Hepatocyte (in vitro differentiated cells): ENCODE data around the gene COQ4. TPM values are rescaled to one million over a fixed set of nuclear protein-coding genes. Genes with fewer than 3 reads are reported as not detected.

Experiments used
- DNase-seq: peaks from one replicate; pipeline ENCODE4 v3.0.0-alpha.2; 2016; ENCODE audit warnings: low spot score
- H2AFZ ChIP-seq: fragments of 200-600 bp; sonication (generic); 2 replicates; pipeline ENCODE4 v1.6.0; 2016; ENCODE audit warnings: antibody characterized with exemption, mild to moderate bottlenecking
- H3K27ac ChIP-seq: fragments of 200-600 bp; sonication (generic); 2 replicates; pipeline ENCODE4 v1.5.1; 2016; ENCODE audit warnings: mild to moderate bottlenecking
- H3K27me3 ChIP-seq: fragments of 200-600 bp; sonication (generic); 2 replicates; pipeline ENCODE4 v1.6.1; 2016
- H3K36me3 ChIP-seq: fragments of 200-600 bp; sonication (generic); replicated peaks from 2 replicates; pipeline ENCODE4 v1.5.1; 2016; ENCODE audit warnings: low read depth; ENCODE audit not compliant: insufficient read depth
- H3K4me1 ChIP-seq: fragments of 200-600 bp; sonication (generic); 2 replicates; pipeline ENCODE4 v1.5.1; 2016; ENCODE audit warnings: mild to moderate bottlenecking, moderate library complexity; ENCODE audit not compliant: insufficient read depth
- H3K4me2 ChIP-seq: fragments of 200-600 bp; sonication (generic); 2 replicates; pipeline ENCODE4 v1.6.0; 2016
- H3K4me3 ChIP-seq: fragments of 200-600 bp; sonication (generic); 2 replicates; pipeline ENCODE4 v1.5.1; 2016; ENCODE audit warnings: mild to moderate bottlenecking
- H3K79me2 ChIP-seq: fragments of 200-600 bp; sonication (generic); 2 replicates; pipeline ENCODE4 v1.6.0; 2017; ENCODE audit warnings: mild to moderate bottlenecking
- H3K9me2 ChIP-seq: fragments of 200-600 bp; sonication (generic); replicated peaks from 2 replicates; pipeline ENCODE4 v1.6.0; 2017; ENCODE audit warnings: mild to moderate bottlenecking; ENCODE audit not compliant: insufficient read depth
- H3K9me3 ChIP-seq: fragments of 200-600 bp; sonication (generic); 2 replicates; pipeline ENCODE4 v1.5.1; 2016; ENCODE audit warnings: low read depth, mild to moderate bottlenecking
- H4K20me1 ChIP-seq: fragments of 200-600 bp; sonication (generic); 2 replicates; pipeline ENCODE4 v1.6.0; 2016; ENCODE audit warnings: mild to moderate bottlenecking; ENCODE audit not compliant: insufficient read depth, poor library complexity, severe bottlenecking
- CTCF ChIP-seq: fragments of 200-600 bp; sonication (generic); IDR thresholded peaks from 2 replicates; pipeline ENCODE4 v1.5.1; 2016; ENCODE audit warnings: antibody characterized with exemption, mild to moderate bottlenecking; ENCODE audit not compliant: poor library complexity
- EZH2 ChIP-seq: fragments of 200-600 bp; sonication (generic); IDR thresholded peaks from 2 replicates; pipeline ENCODE4 v1.6.1; 2016; ENCODE audit warnings: antibody characterized with exemption, mild to moderate bottlenecking, borderline replicate concordance
- EZH2phosphoT487 ChIP-seq: fragments of 200-600 bp; sonication (generic); IDR thresholded peaks from one replicate; pipeline ENCODE4 v1.6.1; 2018; ENCODE audit warnings: antibody characterized with exemption, mild to moderate bottlenecking, low read depth, moderate library complexity; ENCODE audit not compliant: unreplicated experiment, severe bottlenecking
- WGBS: methylation state at CpG from one replicate; pipeline ENCODE4 v1.1.6; 2016; ENCODE audit warnings: low lambda C conversion rate; ENCODE audit errors: missing lambda C conversion rate; 5-methylcytosine and 5-hydroxymethylcytosine counted together
- polyA plus RNA-seq: library from polyadenylated mRNA; unstranded; fragments of >200 nt; fragmentation: Nextera tagmentation; extraction: Ambion mirVana; gene quantifications from 2 replicates; pipeline ENCODE4 v1.2.1, GENCODE V29; 2016
- total RNA-seq: library from RNA; depleted of rRNA; stranded (reverse); fragments of >200 nt; gene quantifications from 2 replicates; pipeline ENCODE4 v1.2.3, GENCODE V29; 2014

Gene COQ4
- total and polyA plus RNA-seq, 2 experiments from 2014 or later = 35.2 to 40.9 TPM

- peaks cover 6% of the 10 kb centered on the region for H3K79me2 ChIP-seq
- H2AFZ ChIP-seq = no peak overlapping the region
- H4K20me1 ChIP-seq = no peaks in the 10 kb centered on the region
- no peak overlapping the region for H3K4me2 ChIP-seq
- no peak for DNase-seq
- TF ChIP-seq EZH2 (no peak), CTCF (no peak), EZH2phosphoT487 (no peak)
- H3K27me3 ChIP-seq = no peaks in the 10 kb centered on the region
- H3K9me3 ChIP-seq = no peaks in the 10 kb centered on the region
- no peak overlapping the region for H3K27ac ChIP-seq
- no peaks in the 10 kb centered on the region for H3K36me3 ChIP-seq
- H3K9me2 ChIP-seq = no peaks in the 10 kb centered on the region
- H3K4me1 ChIP-seq = peaks cover 3% of the 10 kb centered on the region
- H3K4me3 ChIP-seq = no peak overlapping the region
- WGBS = 92% methylated on average over 9 of the region's 9 CpGs
These were observed 6.2 kb upstream of the COQ4 start for GRCh38 chr9:128316421-128316820.

GRCh38 chr9:128317629-128318028 is 5.0 kb upstream of the COQ4 start:
- Histone ChIP-seq H3K27me3 (no peaks in the 10 kb centered on the region), H3K36me3 (no peaks in the 10 kb centered on the region), H3K9me2 (no peaks in the 10 kb centered on the region), H2AFZ (no peak overlapping the region), H3K4me3 (no peak overlapping the region), H3K9me3 (no peaks in the 10 kb centered on the region), H3K79me2 (peaks cover 12% of the 10 kb centered on the region), H3K27ac (no peak overlapping the region), H4K20me1 (no peaks in the 10 kb centered on the region), H3K4me2 (no peak overlapping the region), H3K4me1 (peaks cover 3% of the 10 kb centered on the region)
- WGBS = 48% methylated on average over 2 of the region's 2 CpGs
- DNase-seq = no peak
- TF ChIP-seq EZH2 = no peak
- TF ChIP-seq CTCF = no peak
- no peak for TF ChIP-seq EZH2phosphoT487

GRCh38 chr9:128321343-128321742 is 1.3 kb upstream of the COQ4 start:
- peak overlapping the region; percentile 60 for H3K4me3 ChIP-seq
- H3K4me2 ChIP-seq = peak overlapping the region; percentile 89
- H3K27ac ChIP-seq = no peak overlapping the region
- TF ChIP-seq EZH2phosphoT487 (no peak), CTCF (no peak), EZH2 (no peak)
- no peaks in the 10 kb centered on the region for H3K27me3 ChIP-seq
- 93% methylated on average over 7 of the region's 7 CpGs for WGBS
- H3K9me2 ChIP-seq = no peaks in the 10 kb centered on the region
- H3K79me2 ChIP-seq = peaks cover 32% of the 10 kb centered on the region
- no peak for DNase-seq
- peak overlapping the region; percentile 72 for H2AFZ ChIP-seq
- H3K4me1 ChIP-seq = peaks cover 13% of the 10 kb centered on the region
- no peaks in the 10 kb centered on the region for H3K36me3 ChIP-seq
- peaks cover 5% of the 10 kb centered on the region for H4K20me1 ChIP-seq
- no peaks in the 10 kb centered on the region for H3K9me3 ChIP-seq

GRCh38 chr9:128321879-128322403 is 698 bp upstream of the COQ4 start:
- H3K4me1 ChIP-seq = peaks cover 13% of the 10 kb centered on the region
- H3K9me2 ChIP-seq = no peaks in the 10 kb centered on the region
- no peaks in the 10 kb centered on the region for H3K27me3 ChIP-seq
- H3K4me2 ChIP-seq = peak overlapping the region; percentile 89
- no peaks in the 10 kb centered on the region for H3K36me3 ChIP-seq
- H3K4me3 ChIP-seq = peak overlapping the region; percentile 60
- H3K79me2 ChIP-seq = peaks cover 32% of the 10 kb centered on the region
- TF ChIP-seq EZH2phosphoT487 (no peak), EZH2 (no peak), CTCF (no peak)
- peaks cover 5% of the 10 kb centered on the region for H4K20me1 ChIP-seq
- peak overlapping the region; percentile 72 for H2AFZ ChIP-seq
- H3K9me3 ChIP-seq = no peaks in the 10 kb centered on the region
- 3% methylated on average over 21 of the region's 21 CpGs for WGBS
- peak overlapping the region; percentile 2 for H3K27ac ChIP-seq
- DNase-seq = no peak
